ENCODE measurements around the gene ARHGAP45. TPM values are rescaled to one million over a fixed set of nuclear protein-coding genes. Genes with fewer than 3 reads are reported as not detected.

ARHGAP45 gene
- total and polyA plus RNA-seq, 2 of the 8 experiments (the other 6 are each of a cell fraction or from before 2014, with no cell fraction given), result 31.4 to 41.8 TPM

DNA sequence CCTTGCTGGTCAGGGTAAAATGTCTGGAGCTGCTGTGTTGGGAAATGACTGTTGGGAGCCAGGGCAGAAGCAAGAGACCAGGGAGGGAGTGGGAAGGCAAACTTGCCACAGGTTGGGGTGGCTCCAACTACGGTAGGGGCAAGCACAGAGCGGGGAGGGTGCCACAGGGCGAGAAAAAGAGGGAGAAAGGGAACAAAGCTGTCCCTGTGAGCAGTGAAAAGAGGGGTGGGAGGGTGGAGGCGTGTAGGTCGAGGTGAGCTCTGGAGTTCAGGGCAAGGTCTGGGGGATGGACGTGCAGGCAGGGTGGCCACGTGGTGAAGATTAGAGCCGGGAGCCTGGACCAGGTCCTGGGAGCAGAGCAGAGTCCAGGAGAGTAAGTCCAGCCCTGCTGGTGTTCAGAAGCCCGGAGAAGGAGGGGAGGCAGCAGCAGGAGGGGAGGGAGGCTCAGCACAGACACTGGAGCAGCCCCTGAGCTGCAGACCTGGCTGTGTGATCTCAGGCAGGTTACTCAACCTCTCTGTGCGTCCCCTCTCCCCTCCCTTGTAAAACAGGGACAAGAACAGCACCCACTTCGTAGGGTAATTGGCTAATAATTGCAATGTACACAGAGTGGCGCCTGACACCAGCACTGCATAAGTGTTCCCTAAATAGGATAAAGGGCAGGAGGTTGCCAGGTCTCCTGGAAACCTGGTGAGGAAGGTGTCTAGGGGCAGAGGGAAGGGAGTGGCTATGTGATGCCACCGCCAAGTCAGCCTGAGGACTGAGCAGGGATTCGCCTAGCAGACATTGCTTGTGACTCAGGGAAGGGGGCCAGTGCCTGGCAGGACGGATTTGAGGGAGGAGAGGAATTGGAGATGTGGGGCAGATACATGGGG is 31.4 kb downstream of the ARHGAP45 start:
- Histone ChIP-seq H4K91ac (replicated peaks; ENCODE audit: insufficient read length, low read length) (peak overlapping the region; percentile 7), H3K4me1 (replicated peaks in 1 of 4; ENCODE audit: control insufficient read depth in 3 of 4, insufficient read depth in 4 of 4, low read length in 3 of 4) (peaks cover 4 to 21% (median 9%) of the 10 kb centered on the region in 4 experiments), H3K4ac (replicated peaks; ENCODE audit: insufficient read length, low read depth, low read length) (peak overlapping the region; percentile 13), H3K79me2 (ENCODE audit: control insufficient read depth in 1 of 2, insufficient read depth in 2 of 2, low read length in 2 of 2) (peaks cover 8 to 16% of the 10 kb centered on the region in 2 experiments), H4K8ac (ENCODE audit: extremely low read depth, insufficient read depth, low read length) (no peak overlapping the region), H3K23me2 (ENCODE audit: low read depth, low read length) (peaks cover 5% of the 10 kb centered on the region), H2BK5ac (ENCODE audit: low read depth, low read length) (0 out of 2 replicates have a peak overlapping the region, but pooled peaks have one; percentile 24), H3K23ac (ENCODE audit: insufficient read length) (no peak overlapping the region), H3K27ac (ENCODE audit: low read depth, low read length) (no peak overlapping the region), H4K5ac (ENCODE audit: insufficient read length, low read depth, low read length) (no peak overlapping the region), H3K79me1 (ENCODE audit: low read depth, low read length) (peaks cover 11% of the 10 kb centered on the region; the same call in 1 of the 2 replicates), H2BK12ac (ENCODE audit: low read depth, low read length) (0 out of 2 replicates have a peak overlapping the region, but pooled peaks have one; percentile 60), H3K4me2 (ENCODE audit: insufficient read depth in 1 of 2, low read depth in 2 of 2, low read length in 2 of 2) (no peak overlapping the region), H2AK5ac (ENCODE audit: low read depth, low read length) (peak overlapping the region; percentile 86; the same call in 1 of the 2 replicates), H3K56ac (replicated peaks; ENCODE audit: insufficient read length, low read depth, low read length) (no peak overlapping the region), H3K36me3 (ENCODE audit: control insufficient read depth in 2 of 4, insufficient read depth in 4 of 4, low read length in 3 of 4) (peaks cover 0 to 4% (median 1%) of the 10 kb centered on the region in 4 experiments; a peak in 2 of 8 replicates), H2BK120ac (replicated peaks; ENCODE audit: low read depth, low read length) (no peak overlapping the region), H3K9me3 (ENCODE audit: insufficient read depth in 2 of 2, low read depth in 1 of 2, low read length in 1 of 2) (no peaks in the 10 kb centered on the region), H3K14ac (ENCODE audit: insufficient read length) (no peak overlapping the region), H2BK20ac (ENCODE audit: low read length) (peak overlapping the region; percentile 72; the same call in 1 of the 2 replicates), H3K27me3 (replicated peaks in 1 of 4; ENCODE audit: control insufficient read depth in 3 of 4, extremely low read depth in 1 of 4, insufficient read depth in 3 of 4, low read length in 3 of 4) (0 out of 7 replicates have a peak, but pooled peaks cover 0 to 2% (median 0%) of the 10 kb centered on the region in 4 experiments), H3K4me3 (ENCODE audit: extremely low read depth in 1 of 4, insufficient read depth in 2 of 4, low read depth in 3 of 4, low read length in 4 of 4) (no peak overlapping the region), H2BK15ac (ENCODE audit: low read length) (peak overlapping the region; percentile 61), H4K20me1 (replicated peaks in 1 of 2; ENCODE audit: control insufficient read depth in 1 of 2, insufficient read depth in 2 of 2, low read length in 2 of 2) (peaks cover 8 to 9% of the 10 kb centered on the region in 2 experiments), H2AFZ (ENCODE audit: low read length) (no peak overlapping the region), H3K9ac (replicated peaks in 1 of 4; ENCODE audit: extremely low read depth in 1 of 4, low read depth in 3 of 4, low read length in 3 of 4) (no peak overlapping the region; a peak in 1 of 7 replicates), H3K18ac (ENCODE audit: extremely low read depth, low read length) (no peak overlapping the region)
- DNase-seq (ENCODE audit: low read depth in 1 of 2, low spot score in 2 of 2) (no peak), FAIRE-seq (no peak)
- POLR2A ChIA-PET (ENCODE audit: partially characterized antibody), result interaction anchor here (0.6 to 3.0 kb wide), 9 partner anchors 10 to 171 kb away, joined by 3 to 13 read pairs (median 5); partner anchors contain the start of gene CIRBP
- CTCF ChIA-PET (ENCODE audit: partially characterized antibody), result interaction anchor here (0.9 to 1.8 kb wide), 4 partner anchors 8 to 33 kb away, joined by 3 to 6 read pairs (median 5); no protein-coding TSS in a partner anchor
- 81% methylated on average over 15 of the region's 15 CpGs; no CpG with 5 or more reads in 1 of the 2 experiments for WGBS, 2 experiments (ENCODE audit: extremely low coverage in 1 of 2, insufficient coverage in 1 of 2, insufficient read length in 1 of 2, insufficient replicate concordance in 2 of 2, low coverage in 1 of 2, low lambda C conversion rate in 2 of 2, missing lambda C conversion rate in 1 of 2)
- TF ChIP-seq SIX5 (IDR thresholded peaks at IDR 0.05; ENCODE audit: low read depth, low read length) (no peak), CREB1 (IDR thresholded peaks at IDR 0.05) (no peak), CHD2 (IDR thresholded peaks at IDR 0.05; ENCODE audit: low read length) (no peak)
